Measurements from ENCODE around the gene MROH9.

DNA sequence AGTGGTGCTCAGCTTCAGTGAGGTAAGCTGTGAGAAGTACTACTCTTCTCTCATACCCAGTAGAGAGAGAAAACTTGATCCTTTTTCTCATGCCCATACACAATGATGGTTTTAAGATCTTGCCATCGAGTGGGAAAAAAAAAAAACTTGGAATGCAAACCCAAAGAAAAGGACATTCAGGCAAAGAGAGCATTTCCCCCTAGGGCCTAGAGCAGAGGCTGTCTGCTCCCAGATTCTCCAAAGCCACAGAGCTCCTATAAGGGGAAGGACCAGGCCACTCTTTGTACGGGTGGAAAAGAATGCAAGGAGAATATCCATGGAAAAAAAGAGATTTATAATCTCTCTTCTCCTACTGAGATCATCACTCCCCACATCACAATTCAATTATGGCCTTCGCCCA is 34.9 kb downstream of the MROH9 start:
- TF ChIP-seq EZH2phosphoT487 (IDR thresholded peaks at IDR 0.05; ENCODE audit: insufficient read depth, low read depth) (no peak), EZH2 (IDR thresholded peaks at IDR 0.05; ENCODE audit: insufficient read depth, poor library complexity, severe bottlenecking) (no peak)
